ENCODE measurements around the gene S100A5.
"Not testable (repeated sequence)": the region's sequence is repeated elsewhere in the genome, so short reads cannot be mapped to it uniquely, and the experiment has no call there.

Gene S100A5, protein sequence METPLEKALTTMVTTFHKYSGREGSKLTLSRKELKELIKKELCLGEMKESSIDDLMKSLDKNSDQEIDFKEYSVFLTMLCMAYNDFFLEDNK

GRCh38 chr1:153540394-153541361 lies at the start of gene S100A5:
Gene S100A5, minus strand, starts transcription at chr1:153540934. Its CDS starts 743 bp downstream, at chr1:153540191.
- H2AFZ ChIP-seq (ENCODE audit: low read depth, low read length): no peak within 1 kb of the TSS
- H3K9me3 ChIP-seq (ENCODE audit: low read length): no peaks in the 10 kb centered on the region
- H3K4me3 ChIP-seq (ENCODE audit: low read length): no peak within 1 kb of the TSS
- H3K4me1 ChIP-seq (ENCODE audit: insufficient read depth, low read length): peaks cover 12% of the 10 kb centered on the region
- no peaks in the 10 kb centered on the region for H3K36me3 ChIP-seq (ENCODE audit: insufficient read depth, low read length)
- H3K27me3 ChIP-seq (ENCODE audit: insufficient read depth, low read length): peaks cover 10% of the 10 kb centered on the region

DNA sequence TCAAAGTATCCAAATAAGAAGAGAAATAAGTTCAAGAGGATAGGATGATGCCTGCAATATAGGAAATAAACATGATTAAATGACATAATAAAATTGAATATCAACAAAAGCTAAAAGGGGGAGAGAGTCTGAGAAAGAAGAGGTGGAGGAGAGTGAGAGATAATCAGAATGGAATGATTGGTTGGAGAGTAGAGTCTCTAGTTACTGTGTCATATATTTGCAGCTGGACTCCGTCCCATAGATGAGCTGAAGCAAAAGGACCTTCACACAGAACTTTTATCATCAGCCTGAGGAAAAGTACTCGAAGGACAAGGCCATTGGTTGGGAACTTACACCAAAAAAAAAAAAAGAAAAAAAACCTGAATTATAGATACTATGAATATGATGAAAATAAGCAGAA lies 47.7 kb upstream of the S100A5 start:
- Histone ChIP-seq H3K9me3 (ENCODE audit: low read length) (no peaks in the 10 kb centered on the region), H3K4me1 (ENCODE audit: insufficient read depth, low read length) (peaks cover 29% of the 10 kb centered on the region), H3K27me3 (ENCODE audit: insufficient read depth, low read length) (no peaks in the 10 kb centered on the region), H3K4me3 (ENCODE audit: low read length) (no peak overlapping the region), H2AFZ (ENCODE audit: low read depth, low read length) (no peak overlapping the region), H3K36me3 (ENCODE audit: insufficient read depth, low read length) (no peaks in the 10 kb centered on the region)

- H3K4me3 ChIP-seq (ENCODE audit: low read length); H3K27me3 ChIP-seq (ENCODE audit: insufficient read depth, low read length); H3K9me3 ChIP-seq (ENCODE audit: low read length); H3K36me3 ChIP-seq (ENCODE audit: insufficient read depth, low read length); H2AFZ ChIP-seq (ENCODE audit: low read depth, low read length): not testable (repeated sequence)
- peaks cover 25% of the 10 kb centered on the region for H3K4me1 ChIP-seq (ENCODE audit: insufficient read depth, low read length)
Measured at GRCh38 chr1:153588033-153588432, 47.3 kb upstream of the S100A5 start.

DNA sequence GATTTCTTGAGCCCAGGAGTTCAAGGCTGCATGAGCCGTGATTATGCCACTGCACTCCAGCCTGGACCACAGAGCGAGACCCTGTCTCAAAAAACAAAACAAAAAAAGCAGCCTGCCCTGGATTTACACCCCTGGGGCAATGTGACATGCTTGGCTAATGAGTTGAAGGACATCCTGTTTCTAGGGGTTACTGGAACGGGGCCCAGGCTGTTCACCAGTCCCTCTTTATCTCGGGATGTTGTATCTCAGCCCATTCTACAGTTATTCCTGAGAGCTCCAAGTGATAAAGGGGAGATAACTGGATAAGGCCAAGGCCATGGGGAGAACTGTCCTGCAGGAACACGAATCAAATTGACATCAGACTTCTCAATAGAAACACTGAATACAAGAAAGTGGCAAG lies 46.6 kb upstream of the S100A5 start:
- H3K27me3 ChIP-seq (ENCODE audit: insufficient read depth, low read length): no peaks in the 10 kb centered on the region
- no peaks in the 10 kb centered on the region for H3K36me3 ChIP-seq (ENCODE audit: insufficient read depth, low read length)
- H3K9me3 ChIP-seq (ENCODE audit: low read length): no peaks in the 10 kb centered on the region
- no peak overlapping the region for H3K4me3 ChIP-seq (ENCODE audit: low read length)
- no peak overlapping the region for H2AFZ ChIP-seq (ENCODE audit: low read depth, low read length)
- peaks cover 17% of the 10 kb centered on the region for H3K4me1 ChIP-seq (ENCODE audit: insufficient read depth, low read length)

- no peaks in the 10 kb centered on the region for H3K9me3 ChIP-seq (ENCODE audit: low read length)
- H3K27me3 ChIP-seq (ENCODE audit: insufficient read depth, low read length): no peaks in the 10 kb centered on the region
- H3K4me3 ChIP-seq (ENCODE audit: low read length): no peak overlapping the region
- peaks cover 13% of the 10 kb centered on the region for H3K4me1 ChIP-seq (ENCODE audit: insufficient read depth, low read length)
- H3K36me3 ChIP-seq (ENCODE audit: insufficient read depth, low read length): no peaks in the 10 kb centered on the region
- H2AFZ ChIP-seq (ENCODE audit: low read depth, low read length): peak overlapping the region; percentile 15
Measured at GRCh38 chr1:153586347-153586746, 45.6 kb upstream of the S100A5 start.

DNA sequence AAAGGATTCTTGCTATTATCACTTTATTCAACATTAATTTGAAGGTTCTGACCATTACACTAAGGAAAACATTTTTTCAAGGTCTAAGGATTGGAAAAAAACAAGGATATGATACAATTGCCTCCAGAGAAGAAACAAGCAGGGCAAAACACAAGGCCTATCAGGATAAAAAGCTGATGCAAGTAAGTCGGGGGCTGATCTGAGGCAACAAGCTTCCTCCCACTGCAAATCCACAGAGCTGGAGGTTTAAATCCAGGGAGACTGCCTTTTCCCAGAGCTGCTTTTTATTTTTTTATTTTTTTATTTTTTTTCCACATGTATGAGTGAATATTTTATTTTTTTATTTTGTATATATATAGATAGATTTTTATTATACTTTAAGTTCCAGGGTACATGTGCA lies 44.3 kb upstream of the S100A5 start:
- Histone ChIP-seq H3K9me3 (ENCODE audit: low read length) (no peaks in the 10 kb centered on the region), H2AFZ (ENCODE audit: low read depth, low read length) (no peak overlapping the region), H3K36me3 (ENCODE audit: insufficient read depth, low read length) (no peaks in the 10 kb centered on the region), H3K27me3 (ENCODE audit: insufficient read depth, low read length) (no peaks in the 10 kb centered on the region), H3K4me1 (ENCODE audit: insufficient read depth, low read length) (peaks cover 13% of the 10 kb centered on the region), H3K4me3 (ENCODE audit: low read length) (no peak overlapping the region)

- Histone ChIP-seq H3K27me3 (ENCODE audit: insufficient read depth, low read length) (no peaks in the 10 kb centered on the region), H3K4me1 (ENCODE audit: insufficient read depth, low read length) (peaks cover 16% of the 10 kb centered on the region), H3K4me3 (ENCODE audit: low read length) (no peak overlapping the region), H3K36me3 (ENCODE audit: insufficient read depth, low read length) (no peaks in the 10 kb centered on the region), H2AFZ (ENCODE audit: low read depth, low read length) (no peak overlapping the region), H3K9me3 (ENCODE audit: low read length) (no peaks in the 10 kb centered on the region)
Measured at GRCh38 chr1:153583976-153584375, 43.2 kb upstream of the S100A5 start.

DNA sequence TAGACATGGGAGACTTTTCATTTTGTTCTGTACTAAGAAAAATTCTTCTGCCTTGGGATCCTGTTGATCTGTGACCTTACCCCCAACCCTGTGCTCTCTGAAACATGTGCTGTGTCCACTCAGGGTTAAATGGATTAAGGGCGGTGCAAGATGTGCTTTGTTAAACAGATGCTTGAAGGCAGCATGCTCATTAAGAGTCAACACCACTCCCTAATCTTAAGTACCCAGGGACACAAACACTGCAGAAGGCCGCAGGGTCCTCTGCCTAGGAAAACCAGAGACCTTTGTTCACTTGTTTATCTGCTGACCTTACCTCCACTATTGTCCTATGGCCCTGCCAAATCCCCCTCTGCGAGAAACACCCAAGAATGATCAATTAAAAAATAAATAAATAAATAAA lies 42.8 kb upstream of the S100A5 start:
- H3K9me3 ChIP-seq (ENCODE audit: low read length); H3K4me3 ChIP-seq (ENCODE audit: low read length); H2AFZ ChIP-seq (ENCODE audit: low read depth, low read length); H3K36me3 ChIP-seq (ENCODE audit: insufficient read depth, low read length); H3K27me3 ChIP-seq (ENCODE audit: insufficient read depth, low read length): not testable (repeated sequence)
- peaks cover 20% of the 10 kb centered on the region for H3K4me1 ChIP-seq (ENCODE audit: insufficient read depth, low read length)

DNA sequence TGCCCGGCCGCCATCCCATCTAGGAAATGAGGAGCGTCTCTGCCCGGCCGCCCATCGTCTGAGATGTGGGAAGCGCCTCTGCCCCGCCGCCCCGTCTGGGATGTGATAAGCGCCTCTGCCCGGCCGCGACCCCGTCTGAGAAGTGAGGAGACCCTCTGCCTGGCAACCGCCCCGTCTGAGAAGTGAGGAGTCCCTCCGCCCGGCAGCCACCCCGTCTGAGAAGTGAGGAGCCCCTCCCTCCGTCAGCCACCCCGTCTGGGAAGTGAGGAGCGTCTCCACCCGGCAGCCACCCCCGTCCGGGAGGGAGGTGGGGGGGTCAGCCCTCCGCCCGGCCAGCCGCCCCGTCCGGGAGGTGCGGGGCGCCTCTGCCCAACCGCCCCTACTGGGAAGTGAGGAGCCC lies 42.1 kb upstream of the S100A5 start:
- not testable (repeated sequence) for H3K9me3 ChIP-seq (ENCODE audit: low read length); H3K27me3 ChIP-seq (ENCODE audit: insufficient read depth, low read length); H3K36me3 ChIP-seq (ENCODE audit: insufficient read depth, low read length); H2AFZ ChIP-seq (ENCODE audit: low read depth, low read length); H3K4me3 ChIP-seq (ENCODE audit: low read length)
- peaks cover 27% of the 10 kb centered on the region for H3K4me1 ChIP-seq (ENCODE audit: insufficient read depth, low read length)

GRCh38 chr1:153578936-153579335 lies 38.2 kb upstream of the S100A5 start:
- H3K36me3 ChIP-seq (ENCODE audit: insufficient read depth, low read length): no peaks in the 10 kb centered on the region
- H3K27me3 ChIP-seq (ENCODE audit: insufficient read depth, low read length): no peaks in the 10 kb centered on the region
- H3K4me1 ChIP-seq (ENCODE audit: insufficient read depth, low read length): peaks cover 19% of the 10 kb centered on the region
- no peak overlapping the region for H2AFZ ChIP-seq (ENCODE audit: low read depth, low read length)
- H3K4me3 ChIP-seq (ENCODE audit: low read length): no peak overlapping the region
- no peaks in the 10 kb centered on the region for H3K9me3 ChIP-seq (ENCODE audit: low read length)

DNA sequence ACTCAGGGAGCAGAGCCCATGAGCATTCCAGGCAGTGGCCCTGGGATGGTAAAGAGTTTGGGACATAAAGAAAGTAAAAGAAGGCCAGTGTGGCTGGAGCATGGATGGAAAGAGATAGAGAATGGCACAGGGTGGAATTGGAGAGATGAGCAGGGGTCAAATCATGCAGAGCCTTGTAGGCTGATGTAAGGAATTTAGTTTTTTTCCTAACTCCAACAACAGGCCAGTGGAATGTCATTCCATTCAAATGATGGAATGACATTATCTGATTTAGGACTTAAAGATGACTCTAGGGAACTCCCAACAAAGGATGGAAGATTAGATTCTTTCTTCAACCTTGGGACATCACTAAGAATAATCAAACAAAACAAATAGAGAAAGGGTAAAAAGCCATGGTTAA lies 37.8 kb upstream of the S100A5 start:
- no peaks in the 10 kb centered on the region for H3K27me3 ChIP-seq (ENCODE audit: insufficient read depth, low read length)
- no peaks in the 10 kb centered on the region for H3K36me3 ChIP-seq (ENCODE audit: insufficient read depth, low read length)
- no peak overlapping the region for H3K4me3 ChIP-seq (ENCODE audit: low read length)
- H3K4me1 ChIP-seq (ENCODE audit: insufficient read depth, low read length): peaks cover 17% of the 10 kb centered on the region
- H2AFZ ChIP-seq (ENCODE audit: low read depth, low read length): no peak overlapping the region
- no peaks in the 10 kb centered on the region for H3K9me3 ChIP-seq (ENCODE audit: low read length)

DNA sequence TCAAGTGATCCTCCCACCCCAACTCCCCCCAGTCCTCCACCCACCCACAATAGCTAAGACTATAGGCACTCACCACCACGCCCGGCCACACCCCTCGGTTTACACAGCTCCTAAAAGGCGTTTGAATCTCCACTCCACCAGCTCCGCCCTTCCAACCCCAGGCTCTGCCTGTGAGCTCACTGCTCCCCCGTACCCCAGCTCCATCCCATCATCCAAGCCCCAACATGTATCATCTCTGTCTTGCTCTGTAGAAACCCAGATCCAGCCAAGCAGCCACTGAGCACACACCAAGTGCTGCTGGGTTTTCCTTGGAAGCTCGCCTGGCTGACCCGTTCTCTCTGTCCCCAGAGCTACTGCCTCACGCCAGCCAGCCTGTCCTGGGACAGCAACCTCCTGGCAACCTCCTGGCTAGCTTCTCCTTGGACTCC lies 36.9 kb upstream of the S100A5 start:
- Histone ChIP-seq H3K27me3 (ENCODE audit: insufficient read depth, low read length) (no peaks in the 10 kb centered on the region), H2AFZ (ENCODE audit: low read depth, low read length) (no peak overlapping the region), H3K9me3 (ENCODE audit: low read length) (no peaks in the 10 kb centered on the region), H3K4me1 (ENCODE audit: insufficient read depth, low read length) (peaks cover 20% of the 10 kb centered on the region), H3K36me3 (ENCODE audit: insufficient read depth, low read length) (no peaks in the 10 kb centered on the region), H3K4me3 (ENCODE audit: low read length) (no peak overlapping the region)

GRCh38 chr1:153577138-153577537 lies 36.4 kb upstream of the S100A5 start:
- Histone ChIP-seq H3K4me3 (ENCODE audit: low read length) (no peak overlapping the region), H3K27me3 (ENCODE audit: insufficient read depth, low read length) (no peaks in the 10 kb centered on the region)

More at GRCh38 chr1:153577138-153577537, 36.4 kb upstream of the S100A5 start:
- no peaks in the 10 kb centered on the region for H3K9me3 ChIP-seq (ENCODE audit: low read length)
- H3K4me1 ChIP-seq (ENCODE audit: insufficient read depth, low read length): peaks cover 20% of the 10 kb centered on the region
- no peak overlapping the region for H2AFZ ChIP-seq (ENCODE audit: low read depth, low read length)
- no peaks in the 10 kb centered on the region for H3K36me3 ChIP-seq (ENCODE audit: insufficient read depth, low read length)
